ENCODE results near the gene VCX.

DNA sequence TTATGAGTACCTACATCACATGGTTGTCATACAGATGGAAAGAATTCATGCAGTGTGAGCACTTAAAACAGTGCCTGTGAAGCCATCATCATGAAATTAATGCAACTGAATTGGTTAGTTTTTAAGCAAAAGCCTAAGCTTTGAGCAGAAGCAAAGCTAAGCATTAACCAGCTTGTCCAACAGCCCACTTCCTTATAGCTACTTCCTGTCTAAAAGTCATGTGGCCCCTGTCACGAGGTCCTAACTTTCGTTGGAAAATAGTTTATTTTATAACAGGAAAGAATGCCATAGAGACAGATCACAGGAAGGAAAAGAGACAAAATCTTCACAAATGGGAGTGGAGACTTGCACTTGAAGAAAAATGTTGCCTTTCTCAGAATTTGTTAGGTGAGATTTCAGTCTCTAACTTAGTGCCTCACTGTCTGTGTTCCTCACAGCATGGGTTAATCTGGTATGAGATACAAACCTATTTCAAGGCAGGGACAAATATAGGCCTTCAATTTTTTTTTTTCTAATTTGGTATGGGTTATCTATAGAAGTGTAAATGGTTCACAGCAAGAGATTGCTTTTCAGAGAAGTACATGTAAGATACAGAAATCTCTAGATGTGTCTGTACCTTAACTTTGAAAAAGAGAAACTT, 27.7 kb upstream of the VCX start:
- TF ChIP-seq POLR2AphosphoS5 (IDR thresholded peaks at IDR 0.05; ENCODE audit: insufficient read depth in 1 of 2, low read depth in 1 of 2) = no peak
- TF ChIP-seq, protein P1, sequence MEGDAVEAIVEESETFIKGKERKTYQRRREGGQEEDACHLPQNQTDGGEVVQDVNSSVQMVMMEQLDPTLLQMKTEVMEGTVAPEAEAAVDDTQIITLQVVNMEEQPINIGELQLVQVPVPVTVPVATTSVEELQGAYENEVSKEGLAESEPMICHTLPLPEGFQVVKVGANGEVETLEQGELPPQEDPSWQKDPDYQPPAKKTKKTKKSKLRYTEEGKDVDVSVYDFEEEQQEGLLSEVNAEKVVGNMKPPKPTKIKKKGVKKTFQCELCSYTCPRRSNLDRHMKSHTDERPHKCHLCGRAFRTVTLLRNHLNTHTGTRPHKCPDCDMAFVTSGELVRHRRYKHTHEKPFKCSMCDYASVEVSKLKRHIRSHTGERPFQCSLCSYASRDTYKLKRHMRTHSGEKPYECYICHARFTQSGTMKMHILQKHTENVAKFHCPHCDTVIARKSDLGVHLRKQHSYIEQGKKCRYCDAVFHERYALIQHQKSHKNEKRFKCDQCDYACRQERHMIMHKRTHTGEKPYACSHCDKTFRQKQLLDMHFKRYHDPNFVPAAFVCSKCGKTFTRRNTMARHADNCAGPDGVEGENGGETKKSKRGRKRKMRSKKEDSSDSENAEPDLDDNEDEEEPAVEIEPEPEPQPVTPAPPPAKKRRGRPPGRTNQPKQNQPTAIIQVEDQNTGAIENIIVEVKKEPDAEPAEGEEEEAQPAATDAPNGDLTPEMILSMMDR (IDR thresholded peaks at IDR 0.05) = no peak
- no peak for TF ChIP-seq POLR2A (IDR thresholded peaks at IDR 0.05)

Data from vagina (tissue), 2 donors.